ENCODE results near the gene PPP1R3E.
"Not testable (repeated sequence)": the region's sequence is repeated elsewhere in the genome, so short reads cannot be mapped to it uniquely, and the experiment has no call there.

The PPP1R3E gene

DNA sequence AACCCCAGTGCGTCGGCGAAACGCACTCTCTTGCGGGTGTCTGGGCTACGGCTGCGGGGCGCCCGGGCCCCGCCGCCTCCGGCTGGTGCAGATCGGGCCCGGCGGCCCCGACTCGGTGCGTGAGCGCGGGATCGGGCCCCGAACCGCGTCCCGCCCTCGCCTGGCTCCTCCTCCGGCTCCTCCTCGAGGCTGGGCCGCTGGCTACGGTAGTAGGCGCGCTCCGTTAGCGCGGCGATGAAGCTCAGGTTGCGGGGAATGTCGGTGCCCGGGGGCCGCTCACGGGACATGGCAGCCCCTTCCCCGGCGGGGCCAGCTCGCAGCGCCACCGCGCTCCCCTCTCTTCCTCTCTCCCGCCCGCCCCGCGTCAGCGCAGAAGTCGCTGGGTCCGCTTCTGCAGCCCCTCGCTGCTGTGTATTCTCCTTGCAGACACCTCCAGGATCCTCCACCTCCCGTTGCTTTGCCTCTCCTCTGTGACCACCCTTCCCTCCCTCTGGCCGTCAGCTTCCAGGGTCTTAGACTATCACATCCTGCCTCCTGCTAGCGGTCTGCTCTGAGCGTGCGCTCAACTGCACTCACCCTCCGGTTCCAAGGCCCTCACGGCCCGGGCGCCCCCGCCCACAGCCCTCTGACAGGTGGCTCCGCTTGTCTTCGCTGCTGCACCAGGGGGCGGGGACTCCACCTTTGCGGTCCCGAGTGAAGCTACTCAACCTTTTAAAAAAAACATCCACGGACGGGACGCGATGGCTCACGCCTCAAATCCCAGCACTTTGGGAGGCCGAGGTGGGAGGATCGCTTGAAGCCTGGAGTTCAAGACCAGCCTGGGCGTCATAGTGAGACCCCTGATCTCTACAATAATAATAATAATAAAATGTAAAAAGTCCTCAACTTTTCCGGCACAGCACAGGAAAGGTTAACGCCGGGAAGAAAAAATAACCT, at the start of gene PPP1R3E:
PPP1R3E (minus strand) TSS at position 570 of the 936 bp plus-strand sequence; CDS start at position 287, 283 bp downstream.
- no peak for DNase-seq

- DNase-seq = no peak
Measured at GRCh38 chr14:23351681-23352505, 49.2 kb upstream of the PPP1R3E start.

DNA sequence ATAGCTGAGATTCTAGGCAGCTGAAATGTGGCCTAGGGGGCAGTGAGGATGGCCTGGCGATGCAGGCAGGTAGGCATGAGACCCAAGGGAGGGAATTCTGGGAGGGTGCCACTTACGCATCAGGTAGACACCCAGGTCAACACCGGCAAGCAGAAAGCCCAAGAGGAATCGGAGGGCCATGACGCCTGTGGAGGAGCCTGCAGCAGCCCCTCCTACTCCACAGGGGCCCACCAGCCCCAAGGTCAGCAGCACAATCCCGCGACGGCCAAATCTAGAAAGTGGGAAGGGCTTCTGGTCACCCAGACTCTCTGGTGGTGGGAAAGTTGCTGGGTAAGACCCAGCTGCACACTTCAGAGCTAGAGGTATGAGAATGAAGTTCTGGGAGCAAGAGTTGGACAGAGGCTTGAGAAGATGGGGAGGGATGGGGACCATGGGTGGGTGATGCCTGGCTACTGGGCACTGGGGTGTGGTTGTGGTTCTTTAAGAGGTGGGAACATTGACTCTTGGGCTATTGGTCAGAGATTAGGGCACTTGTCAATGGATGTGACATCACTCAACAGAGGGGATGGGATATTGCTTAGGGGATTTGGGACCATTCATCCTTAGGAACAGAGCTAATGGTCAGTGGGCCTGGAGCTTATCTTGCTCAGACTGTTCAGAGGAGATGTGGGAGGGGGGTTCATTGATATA, 46.6 kb upstream of the PPP1R3E start:
- no peak for DNase-seq

- no peak for DNase-seq
Measured at GRCh38 chr14:23348297-23348655, 45.6 kb upstream of the PPP1R3E start.

DNA sequence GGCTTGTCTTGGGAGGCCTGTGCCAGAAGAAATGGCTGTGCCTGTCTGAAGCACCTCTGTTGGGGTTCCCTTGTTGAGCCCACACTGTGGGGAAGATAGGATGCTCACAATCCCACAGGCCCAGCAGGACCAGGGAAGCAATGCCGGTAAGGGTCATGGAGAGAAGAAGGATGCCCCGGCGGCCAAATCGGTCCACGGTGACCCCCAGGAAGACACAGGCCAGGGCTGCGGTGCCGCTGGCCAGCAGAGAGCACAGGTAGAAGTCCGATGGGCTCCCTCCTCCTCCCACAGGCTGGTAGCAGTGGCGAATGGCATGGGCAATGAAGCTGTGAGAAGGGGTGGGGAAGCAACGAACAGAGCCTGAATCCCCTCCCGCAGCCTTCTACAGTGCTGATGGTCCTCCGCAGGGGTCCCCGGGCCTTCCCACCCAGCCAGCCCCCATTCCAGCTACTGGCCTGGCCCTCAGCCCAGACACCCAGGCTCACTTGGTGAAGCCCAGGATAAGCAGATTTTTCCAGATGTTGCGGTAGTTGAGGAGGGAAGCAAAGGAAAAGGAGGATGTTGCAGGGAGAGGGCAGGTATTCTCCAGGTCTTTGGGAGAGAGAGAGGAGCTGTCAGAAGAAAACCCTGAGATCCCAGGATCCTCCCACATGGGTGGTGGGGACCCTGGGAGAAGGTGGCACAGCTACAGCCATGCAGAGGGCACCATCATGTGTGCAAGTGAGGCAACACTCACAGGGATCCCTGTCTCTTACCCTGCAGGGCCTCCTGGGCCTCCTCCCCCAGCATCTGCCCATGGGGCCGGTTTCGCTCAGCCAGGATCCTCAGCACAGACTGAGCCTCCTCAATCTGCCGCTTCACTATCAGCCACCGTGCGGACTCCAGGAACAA, 45.0 kb upstream of the PPP1R3E start:
- no peak for DNase-seq

- no peak for DNase-seq
Measured at GRCh38 chr14:23346693-23347405, 44.2 kb upstream of the PPP1R3E start.

- no peak for DNase-seq
Measured at GRCh38 chr14:23345987-23346692, 43.5 kb upstream of the PPP1R3E start.

DNA sequence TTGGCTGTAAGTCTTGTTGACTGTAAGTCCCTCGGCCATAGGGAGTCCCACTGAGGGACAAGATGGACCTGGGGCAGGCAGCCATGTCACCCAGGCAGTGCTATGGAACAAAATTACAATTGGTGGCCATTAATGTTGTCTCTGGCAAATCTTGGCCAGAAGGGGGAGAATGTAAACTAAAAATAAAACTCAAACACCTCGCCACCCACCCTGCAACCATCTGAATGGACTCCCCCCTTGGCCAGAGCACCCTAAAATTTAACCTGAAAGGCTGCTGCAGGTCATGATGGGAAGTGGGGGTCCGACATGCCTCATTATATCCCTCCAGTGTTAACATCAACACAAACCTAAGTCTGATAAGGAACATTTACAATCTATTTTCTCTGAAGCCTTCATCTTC, 41.8 kb upstream of the PPP1R3E start:
- DNase-seq = no peak

- no peak for DNase-seq
Measured at GRCh38 chr14:23339506-23340268, 37.0 kb upstream of the PPP1R3E start.

- no peak for DNase-seq
Measured at GRCh38 chr14:23335623-23336022, 33.0 kb upstream of the PPP1R3E start.

DNA sequence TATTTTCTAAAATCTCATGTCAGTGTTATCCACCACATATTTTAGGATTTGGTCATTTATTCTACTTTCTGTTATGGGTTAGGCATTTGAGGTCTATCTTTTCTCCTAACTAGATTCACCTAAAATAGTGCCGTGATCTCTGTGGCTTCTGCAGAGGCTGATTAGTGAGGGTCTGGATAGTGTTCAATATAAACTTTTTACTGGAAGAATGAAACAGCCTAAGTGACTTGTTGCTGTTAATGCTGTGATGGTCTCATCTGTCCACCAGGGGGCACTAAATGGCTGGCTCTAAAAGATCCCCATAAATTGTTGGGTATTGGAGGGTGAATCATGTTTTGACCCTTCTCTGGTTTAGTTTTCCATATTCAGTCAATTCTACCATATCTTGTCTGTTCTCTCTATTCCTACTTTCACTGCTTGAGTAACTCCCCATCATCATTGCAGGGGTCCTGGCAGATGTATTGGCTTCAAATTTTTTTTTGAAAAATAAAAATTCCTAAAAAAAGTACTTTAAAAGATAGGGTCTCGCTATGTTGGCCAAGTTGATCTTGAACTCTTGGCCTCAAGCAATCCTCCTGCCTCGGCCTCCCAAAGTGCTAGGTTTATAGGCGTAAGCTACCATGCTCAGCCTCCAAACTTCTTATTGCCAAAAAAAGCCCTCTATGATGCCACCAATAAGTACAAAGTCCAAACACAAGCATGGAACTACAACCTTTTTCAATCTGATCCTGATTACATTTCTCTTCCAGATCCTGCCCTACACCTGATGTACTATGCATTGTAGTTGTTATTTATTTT, 25.5 kb upstream of the PPP1R3E start:
- no peak for DNase-seq

DNA sequence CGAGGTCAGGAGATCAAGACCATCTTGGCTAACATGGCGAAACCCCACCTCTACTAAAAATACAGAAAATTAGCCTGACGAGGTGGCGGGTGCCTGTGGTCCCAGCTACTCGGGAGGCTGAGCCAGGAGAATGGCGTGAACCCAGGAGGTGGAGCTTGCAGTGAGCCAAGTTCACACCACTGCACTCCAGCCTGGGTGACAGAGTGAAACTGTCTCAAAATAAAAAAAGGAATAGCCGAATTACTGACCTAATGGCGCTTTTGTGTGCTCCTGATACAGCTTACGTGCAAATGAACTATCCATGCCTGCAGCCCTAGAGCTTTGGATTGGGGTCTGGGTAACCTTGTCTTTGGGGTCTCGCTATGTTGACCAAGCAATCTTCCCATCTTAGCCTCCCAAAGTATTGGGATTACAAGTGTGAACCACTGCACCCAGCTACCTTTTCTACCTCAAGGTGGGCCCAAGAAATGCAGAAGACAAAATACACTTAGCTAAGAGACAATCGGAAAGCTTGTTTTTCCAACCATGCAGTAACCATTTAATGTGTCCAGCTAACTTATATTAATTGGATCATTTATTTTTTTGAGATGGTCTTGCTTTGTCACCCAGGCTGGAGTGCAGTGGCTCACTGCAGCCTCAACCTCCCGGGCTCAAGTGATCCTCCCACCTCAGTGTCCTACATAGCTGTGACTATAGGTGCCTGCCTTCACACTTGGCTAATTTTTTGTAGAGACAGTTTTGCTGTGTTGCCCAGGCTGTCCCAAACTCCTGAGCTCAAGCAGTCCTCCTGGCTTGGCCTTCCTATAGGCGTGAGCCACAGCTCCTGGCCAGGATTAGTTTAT, 24.1 kb upstream of the PPP1R3E start:
- no peak for DNase-seq

DNA sequence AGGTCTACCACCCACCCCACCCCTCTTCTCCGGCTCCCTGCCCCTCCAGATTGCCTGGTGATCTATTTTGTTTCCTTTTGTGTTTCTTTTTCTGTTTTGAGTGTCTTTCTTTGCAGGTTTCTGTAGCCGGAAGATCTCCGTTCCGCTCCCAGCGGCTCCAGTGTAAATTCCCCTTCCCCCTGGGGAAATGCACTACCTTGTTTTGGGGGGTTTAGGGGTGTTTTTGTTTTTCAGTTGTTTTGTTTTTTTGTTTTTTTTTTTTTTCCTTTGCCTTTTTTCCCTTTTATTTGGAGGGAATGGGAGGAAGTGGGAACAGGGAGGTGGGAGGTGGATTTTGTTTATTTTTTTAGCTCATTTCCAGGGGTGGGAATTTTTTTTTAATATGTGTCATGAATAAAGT, 23.1 kb upstream of the PPP1R3E start:
- DNase-seq = not testable (repeated sequence)

GRCh38 chr14:23324993-23325392, 22.3 kb upstream of the PPP1R3E start:
- DNase-seq = no peak

- no peak for DNase-seq
Measured at GRCh38 chr14:23324455-23324846, 21.8 kb upstream of the PPP1R3E start.

GRCh38 chr14:23323838-23324454, 21.3 kb upstream of the PPP1R3E start:
- DNase-seq = no peak

Data from GOT3 (cell line).